K562 (cell line): ENCODE data around the gene GAB2. TPM values are rescaled to one million over a fixed set of nuclear protein-coding genes. Genes with fewer than 3 reads are reported as not detected.

Experiments
- CHD7 ChIP-seq: fragments of 200-600 bp; sonication (generic); IDR thresholded peaks from one replicate; pipeline ENCODE4 v1.6.1; 2012; ENCODE audit warnings: mild to moderate bottlenecking, low read depth, low read length, inconsistent platforms
- FOXA3 ChIP-seq, 2 experiments: fragments of 450-650 bp in 1 of 2; sonication (generic) in 1 of 2; formaldehyde crosslinking; IDR thresholded peaks in 1 of 2; conservative IDR thresholded peaks in 1 of 2; 2 replicates each; pipeline versions ENCODE4 v1.4.0 to v1.8.0; 2020 to 2022; ENCODE audit warnings: mild to moderate bottlenecking in 2 of 2, missing genetic modification reagents in 1 of 2
- MITF ChIP-seq: IDR thresholded peaks from 2 replicates; pipeline ENCODE4 v1.6.1; 2014; ENCODE audit warnings: antibody characterized with exemption
- SMARCC2 ChIP-seq: fragments of 450-650 bp; IDR thresholded peaks from 2 replicates; pipeline ENCODE4 v1.6.1; 2017; ENCODE audit warnings: antibody characterized with exemption, moderate library complexity, mild to moderate bottlenecking, low read depth
- SP1 ChIP-seq: sonication (generic); formaldehyde crosslinking; IDR thresholded peaks from 2 replicates; pipeline ENCODE4 v1.8.1; 2022; ENCODE audit warnings: mild to moderate bottlenecking, missing genetic modification reagents
- TAL1 ChIP-seq: fragments of 450-650 bp; IDR thresholded peaks from 2 replicates; pipeline ENCODE4 v1.6.1; 2016; ENCODE audit warnings: mild to moderate bottlenecking
- TCF7 ChIP-seq: sonication (generic); IDR thresholded peaks from 2 replicates; pipeline ENCODE4 v1.6.1; 2016; ENCODE audit warnings: antibody characterized with exemption, borderline replicate concordance
- THAP12 ChIP-seq: fragments of 250-450 bp; sonication (Bioruptor Pico); IDR thresholded peaks from 2 replicates; pipeline ENCODE4 v1.9.0; 2021; ENCODE audit warnings: mild to moderate bottlenecking, inconsistent platforms
- polyA plus RNA-seq, 8 experiments: library from polyadenylated mRNA; depleted of rRNA in 4 of 8; stranded (reverse) in 5 of 8; unstranded in 3 of 8; fragments of >200 nt; fragmentation: Nextera tagmentation in 2 of 8; fragmentation: Illumina TruSeq in 1 of 8; extraction: Ambion mirVana in 2 of 8; extraction: Trizol in 1 of 8; gene quantifications; 2 replicates each; pipeline versions ENCODE4 v1.2.1 to v1.2.3, GENCODE V29; 2011 to 2014; ENCODE audit warnings: inconsistent platforms in 1 of 8, missing spikeins in 1 of 8
- total RNA-seq, 7 experiments: library from RNA; depleted of rRNA in 6 of 7; stranded (reverse); fragments of >200 nt in 6 of 7; fragmentation: Illumina TruSeq in 2 of 7; extraction: Trizol in 2 of 7; gene quantifications; 2 replicates each; pipeline versions ENCODE4 v1.2.1 to v1.2.3, GENCODE V29; 2011 to 2021; ENCODE audit warnings: low replicate concordance in 1 of 7

The GAB2 gene
- total and polyA plus RNA-seq, 9 of the 15 experiments (the other 6 are each of a cell fraction or from before 2014, with no cell fraction given) = 2.3 to 35.2 (median 16.1) TPM

DNA sequence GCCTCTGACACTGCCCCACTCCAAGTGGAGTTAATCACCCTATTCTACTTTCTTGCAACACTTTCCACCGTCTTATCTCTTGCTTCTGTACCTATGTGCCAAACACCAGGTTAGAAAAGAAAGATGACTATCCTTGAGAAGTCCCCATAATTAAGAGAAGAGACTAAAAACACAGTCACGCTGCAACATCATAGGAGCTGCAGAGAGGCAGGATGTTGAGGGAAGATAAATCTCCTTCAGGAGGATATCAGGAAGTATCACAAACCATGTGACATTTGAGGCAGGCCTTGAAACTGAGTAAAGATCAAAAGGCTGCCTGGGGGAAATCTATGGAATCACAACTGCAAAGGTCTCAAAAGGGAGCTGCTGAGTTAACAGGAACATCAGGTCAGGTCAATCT, 24.8 kb downstream of the GAB2 start (continued):
- no peak for TF ChIP-seq CHD7
- peak; percentile 81; the same call in 1 of the 2 replicates for TF ChIP-seq TCF7
- TF ChIP-seq SP1 (CRISPR knock-in tag) = no peak
- no peak for TF ChIP-seq THAP12 (CRISPR knock-in tag)
- no peak for TF ChIP-seq SMARCC2
- TF ChIP-seq TAL1 = peak; percentile 72
- no peak for TF ChIP-seq FOXA3 (CRISPR knock-in tag; conservative IDR thresholded peaks at IDR 0.05 in 1 of 2, IDR thresholded peaks at IDR 0.05 in 1 of 2)
- peak; percentile 64; the same call in 1 of the 2 replicates for TF ChIP-seq MITF
